Measurements from ENCODE around the gene USP3. TPM values are rescaled to one million over a fixed set of nuclear protein-coding genes. Genes with fewer than 3 reads are reported as not detected.

Gene USP3
- total RNA-seq, 1 donor from 2014 or later: 62.5 TPM

DNA sequence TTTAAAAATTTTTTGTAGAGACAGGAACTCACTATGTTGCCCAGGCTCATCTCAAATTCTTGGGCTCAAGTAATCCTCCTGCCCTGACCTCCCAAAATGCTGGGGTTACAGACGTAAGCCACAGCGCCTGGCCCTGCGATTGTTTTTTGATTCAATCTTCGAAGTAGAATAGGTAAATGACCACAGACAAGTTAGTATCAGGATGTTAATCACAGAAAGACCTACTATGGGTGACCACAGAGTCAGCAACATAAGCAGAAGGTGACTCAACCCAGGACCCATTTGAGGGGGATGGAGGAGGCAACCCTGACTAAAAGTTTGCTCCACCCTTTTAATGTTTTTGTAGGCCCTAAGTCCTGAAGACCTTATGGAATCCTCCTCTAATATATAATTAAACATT, 10.0 kb upstream of the USP3 start:
- ATAC-seq (no peak), DNase-seq (no peak)
- H3K27me3 ChIP-seq: no peaks in the 10 kb centered on the region
- intact Hi-C loops (cut with DNase I): no loop called here
- H3K27ac ChIP-seq: no peak overlapping the region
- no peak overlapping the region for H3K4me3 ChIP-seq
- TF ChIP-seq, protein P1, sequence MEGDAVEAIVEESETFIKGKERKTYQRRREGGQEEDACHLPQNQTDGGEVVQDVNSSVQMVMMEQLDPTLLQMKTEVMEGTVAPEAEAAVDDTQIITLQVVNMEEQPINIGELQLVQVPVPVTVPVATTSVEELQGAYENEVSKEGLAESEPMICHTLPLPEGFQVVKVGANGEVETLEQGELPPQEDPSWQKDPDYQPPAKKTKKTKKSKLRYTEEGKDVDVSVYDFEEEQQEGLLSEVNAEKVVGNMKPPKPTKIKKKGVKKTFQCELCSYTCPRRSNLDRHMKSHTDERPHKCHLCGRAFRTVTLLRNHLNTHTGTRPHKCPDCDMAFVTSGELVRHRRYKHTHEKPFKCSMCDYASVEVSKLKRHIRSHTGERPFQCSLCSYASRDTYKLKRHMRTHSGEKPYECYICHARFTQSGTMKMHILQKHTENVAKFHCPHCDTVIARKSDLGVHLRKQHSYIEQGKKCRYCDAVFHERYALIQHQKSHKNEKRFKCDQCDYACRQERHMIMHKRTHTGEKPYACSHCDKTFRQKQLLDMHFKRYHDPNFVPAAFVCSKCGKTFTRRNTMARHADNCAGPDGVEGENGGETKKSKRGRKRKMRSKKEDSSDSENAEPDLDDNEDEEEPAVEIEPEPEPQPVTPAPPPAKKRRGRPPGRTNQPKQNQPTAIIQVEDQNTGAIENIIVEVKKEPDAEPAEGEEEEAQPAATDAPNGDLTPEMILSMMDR (IDR thresholded peaks at IDR 0.05): no peak
- peaks cover 37% of the 10 kb centered on the region for H3K4me1 ChIP-seq
- no peaks in the 10 kb centered on the region for H3K36me3 ChIP-seq
- no peaks in the 10 kb centered on the region for H3K9me3 ChIP-seq

DNA sequence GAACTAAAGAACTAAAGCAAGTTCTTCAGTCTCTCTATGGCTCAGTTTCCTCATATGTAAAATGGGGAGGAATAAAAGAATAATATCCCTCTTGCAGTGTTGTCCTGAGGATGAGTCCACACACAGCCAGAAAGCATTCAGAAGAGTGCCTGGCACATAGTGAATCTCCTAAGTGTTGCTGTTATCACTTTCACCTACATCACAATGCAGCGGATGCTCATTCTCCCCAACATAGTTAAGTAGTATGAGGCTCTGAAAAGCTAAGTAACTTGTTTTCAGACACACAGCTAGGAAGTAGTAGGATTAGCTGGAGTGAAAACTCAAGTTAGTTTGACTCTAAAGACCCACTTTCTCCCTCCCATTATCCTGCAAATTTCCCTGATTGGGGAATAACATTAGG, 9.1 kb upstream of the USP3 start:
- TF ChIP-seq, protein P1 (IDR thresholded peaks at IDR 0.05): no peak
- Histone ChIP-seq H3K27me3 (no peaks in the 10 kb centered on the region), H3K9me3 (no peaks in the 10 kb centered on the region), H3K36me3 (no peaks in the 10 kb centered on the region), H3K4me3 (no peak overlapping the region), H3K27ac (no peak overlapping the region), H3K4me1 (peaks cover 40% of the 10 kb centered on the region)
- intact Hi-C loops (cut with DNase I): no loop called here
- DNase-seq (no peak), ATAC-seq (no peak)

DNA sequence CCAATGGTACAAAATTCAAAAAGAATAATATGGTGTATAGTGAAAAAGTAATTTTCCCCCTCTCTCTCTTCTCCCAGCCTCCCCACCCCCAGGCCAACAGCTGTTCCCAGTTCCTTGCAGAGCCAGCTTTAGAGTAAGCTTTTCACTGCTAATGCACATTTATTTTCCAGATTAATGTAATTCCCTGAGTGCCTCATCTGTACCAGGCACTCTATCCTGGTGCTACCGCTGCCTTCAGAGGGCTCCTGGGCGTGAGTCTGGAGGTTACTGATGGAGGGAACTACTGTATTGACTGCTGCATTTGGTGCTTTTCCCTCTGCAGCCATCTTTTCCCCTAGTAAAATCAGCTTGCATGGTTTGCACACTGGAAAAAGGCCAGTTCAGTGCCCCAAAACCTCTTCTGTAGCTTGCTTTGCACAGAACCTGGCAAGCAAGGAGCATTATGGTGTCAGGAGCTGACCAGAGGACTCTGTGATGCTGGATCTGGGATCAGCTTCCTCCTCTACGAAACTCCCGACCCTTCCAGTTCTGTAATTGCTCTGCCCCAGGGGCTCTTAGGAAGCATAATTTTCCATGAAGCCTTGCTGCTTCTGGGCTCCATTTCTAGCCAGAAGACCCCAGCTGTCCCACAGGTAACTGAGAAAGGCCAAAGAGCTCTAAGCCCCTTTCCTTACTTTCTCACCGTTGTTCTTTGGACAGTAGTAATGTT, 8.5 kb upstream of the USP3 start:
- TF ChIP-seq, protein P1 (IDR thresholded peaks at IDR 0.05): no peak
- no peaks in the 10 kb centered on the region for H3K9me3 ChIP-seq
- H3K4me3 ChIP-seq: no peak overlapping the region
- no peak for DNase-seq
- intact Hi-C loops (cut with DNase I): no loop called here
- H3K36me3 ChIP-seq: no peaks in the 10 kb centered on the region
- no peak for ATAC-seq
- H3K27me3 ChIP-seq: no peaks in the 10 kb centered on the region
- H3K4me1 ChIP-seq: peaks cover 46% of the 10 kb centered on the region
- no peak overlapping the region for H3K27ac ChIP-seq

DNA sequence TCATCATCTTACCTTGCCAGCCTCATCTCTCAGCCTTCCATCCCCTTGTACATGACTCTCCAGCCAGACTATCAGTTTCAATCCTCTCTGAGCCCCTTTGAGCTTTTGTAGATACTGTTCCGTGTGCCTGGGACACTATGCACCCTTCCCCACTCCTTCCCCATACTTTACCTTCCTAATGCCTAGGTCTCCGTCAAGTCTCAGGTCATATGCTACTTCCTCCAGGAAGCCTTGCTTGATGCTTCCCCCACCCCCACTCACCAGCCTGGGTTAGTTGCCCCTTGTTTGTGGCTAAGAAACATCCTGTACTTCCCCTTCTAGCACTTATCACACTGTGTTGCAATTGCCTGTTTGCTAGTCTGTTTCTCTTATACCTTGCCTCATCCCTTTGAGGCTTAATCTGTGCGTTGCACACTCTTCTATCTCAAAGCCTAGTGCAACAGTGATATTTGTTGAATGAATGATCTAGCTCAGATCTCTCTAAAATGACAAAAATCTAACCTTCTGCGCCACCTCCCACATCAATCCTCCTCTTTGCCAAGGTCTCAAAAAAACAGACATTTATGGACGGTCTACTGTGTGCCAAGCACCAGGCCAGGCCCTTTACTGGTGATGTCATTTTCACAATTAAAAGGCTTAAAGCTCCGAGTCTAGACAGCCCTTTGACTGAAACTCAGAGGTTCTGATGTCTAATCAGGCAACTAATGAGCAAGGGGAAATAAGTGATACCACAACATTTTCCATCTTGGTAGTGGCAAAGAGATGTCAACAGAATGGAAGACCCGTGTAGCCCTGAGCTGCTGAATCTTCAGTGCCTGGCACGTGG, 6.5 kb upstream of the USP3 start:
- Histone ChIP-seq H3K4me3 (peak overlapping the region; percentile 12), H3K27ac (peak overlapping the region; percentile 75), H3K27me3 (no peaks in the 10 kb centered on the region), H3K4me1 (peaks cover 57% of the 10 kb centered on the region), H3K9me3 (no peaks in the 10 kb centered on the region), H3K36me3 (no peaks in the 10 kb centered on the region)
- ATAC-seq (peak; percentile 75), DNase-seq (peak; percentile 83)
- TF ChIP-seq, protein P1 (IDR thresholded peaks at IDR 0.05): no peak
- intact Hi-C loops (cut with DNase I): no loop called here

DNA sequence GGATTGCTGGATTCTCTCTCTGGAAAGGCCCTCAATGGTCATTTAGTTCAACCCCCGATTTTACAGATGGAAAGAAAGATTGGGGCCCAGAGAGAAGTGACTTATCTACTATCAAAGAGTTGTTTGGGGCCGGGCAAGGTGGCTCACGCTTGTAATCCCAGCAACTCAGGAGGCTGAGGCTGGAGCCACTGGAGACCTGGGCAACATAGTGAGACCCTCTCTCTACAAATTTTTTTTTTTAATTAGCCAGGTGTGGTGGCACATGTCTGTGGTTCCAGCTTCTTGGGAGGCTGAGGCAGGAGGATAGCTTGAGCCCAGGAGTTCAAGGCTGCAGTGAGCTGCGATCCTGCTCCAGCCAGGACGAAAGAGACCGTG, 5.2 kb upstream of the USP3 start:
- intact Hi-C loops (cut with DNase I): no loop called here
- Histone ChIP-seq H3K9me3 (no peaks in the 10 kb centered on the region), H3K4me1 (peaks cover 61% of the 10 kb centered on the region), H3K27ac (peak overlapping the region; percentile 75), H3K27me3 (no peaks in the 10 kb centered on the region), H3K4me3 (no peak overlapping the region), H3K36me3 (no peaks in the 10 kb centered on the region)
- DNase-seq (no peak), ATAC-seq (no peak)
- TF ChIP-seq, protein P1 (IDR thresholded peaks at IDR 0.05): no peak

Data from upper lobe of right lung (tissue), 1 donor.